IPS-20b (cell line): ENCODE data around the gene ATP5MG.

Experiments
- H3K27ac ChIP-seq: one replicate; pipeline ENCODE4 v1.5.1; 2013; ENCODE audit warnings: low read length
- H3K27me3 ChIP-seq: 2 replicates; pipeline ENCODE4 v1.6.1; 2013; ENCODE audit warnings: mild to moderate bottlenecking, low read length, inconsistent platforms; ENCODE audit not compliant: insufficient read depth
- H3K36me3 ChIP-seq: 2 replicates; pipeline ENCODE4 v1.6.1; 2013; ENCODE audit warnings: low read depth, mild to moderate bottlenecking, inconsistent platforms, low read length, moderate library complexity; ENCODE audit not compliant: insufficient read depth
- H3K4me1 ChIP-seq: 2 replicates; pipeline ENCODE4 v1.6.1; 2013; ENCODE audit warnings: mild to moderate bottlenecking, control low read depth, inconsistent platforms, low read length, moderate library complexity; ENCODE audit not compliant: insufficient read depth
- H3K4me3 ChIP-seq: 2 replicates; pipeline ENCODE4 v1.5.1; 2013; ENCODE audit warnings: mild to moderate bottlenecking, low read length, inconsistent platforms
- H3K9ac ChIP-seq: 2 replicates; pipeline ENCODE4 v1.6.1; 2013; ENCODE audit warnings: low read depth, mild to moderate bottlenecking, inconsistent platforms, low read length, moderate library complexity
- H3K9me3 ChIP-seq: 2 replicates; pipeline ENCODE4 v1.6.1; 2013; ENCODE audit warnings: mild to moderate bottlenecking, low read depth, low read length, inconsistent platforms; ENCODE audit not compliant: insufficient read depth

The ATP5MG gene

GRCh38 chr11:118443590-118444218, 42.3 kb downstream of the ATP5MG start:
- H3K9ac ChIP-seq = no peak overlapping the region
- H3K36me3 ChIP-seq = peaks cover 57% of the 10 kb centered on the region; the same call in 1 of the 2 replicates
- H3K27me3 ChIP-seq = no peaks in the 10 kb centered on the region
- H3K4me1 ChIP-seq = peaks cover 34% of the 10 kb centered on the region
- H3K9me3 ChIP-seq = no peaks in the 10 kb centered on the region
- no peak overlapping the region for H3K27ac ChIP-seq
- H3K4me3 ChIP-seq = no peak overlapping the region

DNA sequence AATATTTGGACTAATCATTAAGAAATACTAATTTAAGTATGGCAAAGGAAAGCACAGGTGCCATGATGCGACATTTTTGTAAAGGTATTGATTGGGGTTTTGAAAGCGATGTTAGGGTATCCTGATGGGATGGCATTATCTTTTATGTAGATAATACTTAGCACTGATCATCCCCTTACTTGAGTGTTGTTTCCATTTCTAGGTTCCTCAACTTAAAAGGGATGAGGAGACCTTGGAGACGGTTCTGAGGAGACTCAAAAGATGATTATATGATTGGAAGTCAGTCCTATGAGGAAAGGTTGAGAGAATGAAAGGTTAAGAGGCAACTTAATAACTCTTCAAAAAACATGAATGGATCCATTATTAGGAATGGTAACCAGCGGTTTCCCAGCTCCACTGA, 46.0 kb downstream of the ATP5MG start:
- Histone ChIP-seq H3K27me3 (no peaks in the 10 kb centered on the region), H3K9me3 (no peaks in the 10 kb centered on the region), H3K4me3 (no peak overlapping the region), H3K27ac (no peak overlapping the region), H3K9ac (no peak overlapping the region), H3K4me1 (peaks cover 7% of the 10 kb centered on the region; the same call in 1 of the 2 replicates), H3K36me3 (peaks cover 47% of the 10 kb centered on the region)

- peaks cover 41% of the 10 kb centered on the region for H3K36me3 ChIP-seq
- H3K4me3 ChIP-seq = no peak overlapping the region
- no peaks in the 10 kb centered on the region for H3K9me3 ChIP-seq
- no peak overlapping the region for H3K9ac ChIP-seq
- H3K4me1 ChIP-seq = no peaks in the 10 kb centered on the region
- H3K27me3 ChIP-seq = no peaks in the 10 kb centered on the region
- H3K27ac ChIP-seq = no peak overlapping the region
These were observed 46.9 kb downstream of the ATP5MG start for GRCh38 chr11:118448294-118448693.

DNA sequence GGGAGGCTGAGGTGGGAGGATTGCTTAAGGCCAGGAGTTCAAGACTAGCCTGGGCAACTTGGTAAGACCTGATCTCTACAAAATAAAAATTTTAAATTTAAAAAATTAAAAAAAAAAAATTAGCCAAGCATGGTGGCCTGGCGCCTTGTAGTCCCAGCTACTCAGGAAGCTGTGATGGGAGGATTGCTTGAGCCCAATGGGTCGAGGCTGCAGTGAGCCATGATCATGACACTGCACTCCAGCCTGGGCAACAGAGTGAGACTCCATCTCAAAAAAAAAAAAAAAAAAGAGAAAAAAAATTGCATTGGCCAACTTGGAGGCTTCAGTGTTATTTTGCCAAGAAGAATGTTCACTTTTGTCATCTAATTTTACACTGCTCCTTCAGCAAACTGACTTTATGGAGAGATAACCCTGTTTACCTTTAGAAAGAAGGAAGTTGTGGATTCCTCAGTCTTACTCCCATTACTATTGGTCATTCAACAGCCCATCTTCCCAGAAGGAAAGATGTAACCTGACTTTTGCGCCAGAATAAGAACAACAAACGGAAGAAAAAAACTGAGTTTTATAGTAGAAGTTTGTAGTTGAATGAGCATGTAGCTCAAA, 48.0 kb downstream of the ATP5MG start:
- Histone ChIP-seq H3K4me1 (no peaks in the 10 kb centered on the region), H3K36me3 (peaks cover 40% of the 10 kb centered on the region), H3K9ac (no peak overlapping the region), H3K9me3 (no peaks in the 10 kb centered on the region), H3K4me3 (no peak overlapping the region), H3K27ac (no peak overlapping the region), H3K27me3 (no peaks in the 10 kb centered on the region)

DNA sequence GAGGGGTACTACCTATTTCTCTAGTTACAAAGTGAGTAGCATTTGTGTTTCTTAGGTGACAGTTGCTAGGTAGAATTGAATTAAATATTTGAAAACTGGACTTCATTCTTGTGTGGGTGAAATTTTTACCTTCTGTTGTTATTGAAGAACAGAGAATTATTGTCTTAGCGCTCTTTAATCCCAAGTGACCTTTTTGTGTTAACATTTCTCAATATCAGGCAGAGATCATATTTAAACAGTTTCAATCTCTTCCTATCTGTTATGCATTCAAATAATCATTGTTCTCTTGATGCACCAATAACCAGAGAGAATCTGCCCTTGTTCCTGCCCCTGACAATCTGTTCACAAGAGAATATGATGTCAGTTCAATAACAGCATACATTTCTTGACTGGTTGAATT, 49.0 kb downstream of the ATP5MG start:
- Histone ChIP-seq H3K27ac (no peak overlapping the region), H3K36me3 (peaks cover 33% of the 10 kb centered on the region), H3K4me1 (no peaks in the 10 kb centered on the region), H3K27me3 (no peaks in the 10 kb centered on the region), H3K9me3 (no peaks in the 10 kb centered on the region), H3K4me3 (no peak overlapping the region), H3K9ac (no peak overlapping the region)
